ENCODE measurements around the gene SCFD1.

Gene SCFD1

DNA sequence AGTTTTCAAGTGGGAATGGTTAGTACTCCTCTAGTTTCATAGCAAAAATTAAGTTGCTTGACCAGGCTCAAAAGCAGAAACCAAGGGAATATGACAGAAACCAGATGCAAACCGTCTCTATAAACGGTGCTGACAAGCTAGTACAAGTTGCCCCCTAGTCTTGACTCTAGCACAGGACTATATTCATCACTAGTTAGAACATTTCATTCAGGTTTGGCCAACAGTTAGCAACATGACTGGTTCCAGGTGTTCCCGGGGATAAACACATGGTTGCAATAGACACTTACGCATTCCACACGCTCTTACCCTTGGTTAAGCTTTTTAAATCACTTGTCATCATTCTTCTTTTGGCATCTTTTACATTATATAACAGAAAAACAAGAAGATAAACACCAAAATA lies 103.6 kb downstream of the SCFD1 start:
- TF ChIP-seq EZH2phosphoT487 (IDR thresholded peaks at IDR 0.05; ENCODE audit: borderline replicate concordance, low read length) (no peak), CTCF (IDR thresholded peaks at IDR 0.05; ENCODE audit: low read depth, low read length, poor library complexity, severe bottlenecking) (no peak)
- Histone ChIP-seq H4K20me1 (ENCODE audit: control insufficient read depth, insufficient read depth, low read depth, low read length) (no peaks in the 10 kb centered on the region), H3K27ac (ENCODE audit: low read depth, low read length) (no peak overlapping the region), H3K9me2 (replicated peaks; ENCODE audit: control insufficient read depth, low read length) (no peaks in the 10 kb centered on the region), H3K4me3 (ENCODE audit: low read length) (peak overlapping the region; percentile 34; the same call in 1 of the 2 replicates), H3K27me3 (ENCODE audit: control insufficient read depth, low read length) (no peaks in the 10 kb centered on the region), H3K9me3 (ENCODE audit: control insufficient read depth, insufficient read depth, low read length) (no peaks in the 10 kb centered on the region; the same call in 1 of the 2 replicates), H3K4me2 (ENCODE audit: low read length) (peak overlapping the region; percentile 57), H3F3A (ENCODE audit: control insufficient read depth, insufficient read depth) (no peaks in the 10 kb centered on the region), H3K79me2 (ENCODE audit: control insufficient read depth, low read length) (no peaks in the 10 kb centered on the region), H3K4me1 (ENCODE audit: control insufficient read depth, low read length) (peaks cover 14% of the 10 kb centered on the region), H3K36me3 (ENCODE audit: control insufficient read depth, low read length) (peaks cover 21% of the 10 kb centered on the region)

DNA sequence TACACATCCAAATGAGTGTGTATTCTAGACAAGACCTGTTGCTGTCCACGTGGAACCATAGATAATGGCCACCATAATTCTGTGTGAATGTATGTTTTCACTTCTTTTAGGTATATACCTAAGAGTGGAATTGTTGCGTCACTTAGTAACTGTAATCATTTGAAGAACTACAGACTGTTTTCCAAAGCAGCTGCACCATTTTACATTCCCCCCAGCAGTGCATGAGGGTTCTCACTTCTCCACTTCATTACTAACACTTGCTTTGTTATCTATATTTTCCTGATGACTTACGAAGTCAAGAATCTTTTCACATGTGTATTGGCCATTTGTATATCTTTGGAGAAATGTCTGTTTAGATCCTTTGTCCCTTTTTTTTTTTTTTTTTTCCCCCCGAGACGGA lies 106.4 kb downstream of the SCFD1 start:
- H3K4me2 ChIP-seq (ENCODE audit: low read length), result no peak overlapping the region
- H3K4me3 ChIP-seq (ENCODE audit: low read length), result no peak overlapping the region
- TF ChIP-seq CTCF (IDR thresholded peaks at IDR 0.05; ENCODE audit: low read depth, low read length, poor library complexity, severe bottlenecking) (no peak), EZH2phosphoT487 (IDR thresholded peaks at IDR 0.05; ENCODE audit: borderline replicate concordance, low read length) (no peak)
- H3K9me2 ChIP-seq (replicated peaks; ENCODE audit: control insufficient read depth, low read length), result no peaks in the 10 kb centered on the region
- H3K27ac ChIP-seq (ENCODE audit: low read depth, low read length), result no peak overlapping the region
- H3K36me3 ChIP-seq (ENCODE audit: control insufficient read depth, low read length), result peaks cover 20% of the 10 kb centered on the region
- H3F3A ChIP-seq (ENCODE audit: control insufficient read depth, insufficient read depth), result no peaks in the 10 kb centered on the region
- H3K4me1 ChIP-seq (ENCODE audit: control insufficient read depth, low read length), result peaks cover 14% of the 10 kb centered on the region
- H3K27me3 ChIP-seq (ENCODE audit: control insufficient read depth, low read length), result no peaks in the 10 kb centered on the region
- H3K79me2 ChIP-seq (ENCODE audit: control insufficient read depth, low read length), result no peaks in the 10 kb centered on the region
- no peaks in the 10 kb centered on the region; the same call in 1 of the 2 replicates for H3K9me3 ChIP-seq (ENCODE audit: control insufficient read depth, insufficient read depth, low read length)
- H4K20me1 ChIP-seq (ENCODE audit: control insufficient read depth, insufficient read depth, low read depth, low read length), result no peaks in the 10 kb centered on the region

- H3K4me1 ChIP-seq (ENCODE audit: control insufficient read depth, low read length), result no peaks in the 10 kb centered on the region
- H3K9me2 ChIP-seq (replicated peaks; ENCODE audit: control insufficient read depth, low read length), result no peaks in the 10 kb centered on the region
- H3K36me3 ChIP-seq (ENCODE audit: control insufficient read depth, low read length), result peaks cover 21% of the 10 kb centered on the region
- no peaks in the 10 kb centered on the region for H3K9me3 ChIP-seq (ENCODE audit: control insufficient read depth, insufficient read depth, low read length)
- no peak overlapping the region for H3K4me3 ChIP-seq (ENCODE audit: low read length)
- no peak for TF ChIP-seq CTCF (IDR thresholded peaks at IDR 0.05; ENCODE audit: low read depth, low read length, poor library complexity, severe bottlenecking)
- TF ChIP-seq EZH2phosphoT487 (IDR thresholded peaks at IDR 0.05; ENCODE audit: borderline replicate concordance, low read length), result no peak
- no peaks in the 10 kb centered on the region for H3F3A ChIP-seq (ENCODE audit: control insufficient read depth, insufficient read depth)
- H3K27me3 ChIP-seq (ENCODE audit: control insufficient read depth, low read length), result no peaks in the 10 kb centered on the region
- no peaks in the 10 kb centered on the region for H4K20me1 ChIP-seq (ENCODE audit: control insufficient read depth, insufficient read depth, low read depth, low read length)
- no peak overlapping the region for H3K4me2 ChIP-seq (ENCODE audit: low read length)
- no peaks in the 10 kb centered on the region for H3K79me2 ChIP-seq (ENCODE audit: control insufficient read depth, low read length)
- no peak overlapping the region for H3K27ac ChIP-seq (ENCODE audit: low read depth, low read length)
These were observed 115.8 kb downstream of the SCFD1 start for GRCh38 chr14:30737916-30738315.

Measured in DOHH2 (cell line).